Nephron progenitor cell (in vitro differentiated cells): ENCODE measurements around the gene MTG1.

Experiments
- DNase-seq: peaks from one replicate; pipeline ENCODE4 v3.0.0; 2021
- H3K27ac Mint-ChIP-seq: 2 replicates; pipeline ENCODE4 v1.8.0; 2021; ENCODE audit warnings: mild to moderate bottlenecking, moderate library complexity, mixed read lengths
- H3K27me3 Mint-ChIP-seq: 2 replicates; pipeline ENCODE4 v1.8.0; 2021; ENCODE audit warnings: mild to moderate bottlenecking, low read depth, mixed read lengths; ENCODE audit not compliant: poor library complexity
- H3K36me3 Mint-ChIP-seq: 2 replicates; pipeline ENCODE4 v1.8.0; 2021; ENCODE audit warnings: low read depth, mixed read lengths
- H3K4me1 Mint-ChIP-seq: 2 replicates; pipeline ENCODE4 v1.8.0; 2021; ENCODE audit warnings: mixed read lengths
- H3K4me3 Mint-ChIP-seq: 2 replicates; pipeline ENCODE4 v1.8.0; 2021; ENCODE audit warnings: mild to moderate bottlenecking, moderate library complexity, mixed read lengths
- H3K9me3 Mint-ChIP-seq: 2 replicates; pipeline ENCODE4 v1.8.0; 2021; ENCODE audit warnings: mild to moderate bottlenecking, moderate library complexity, mixed read lengths
- CTCF ChIP-seq: fragments of 200-600 bp; sonication (generic); IDR thresholded peaks from 2 replicates; pipeline ENCODE4 v1.5.0; 2021; ENCODE audit warnings: antibody characterized with exemption

MTG1 gene

GRCh38 chr10:133349577-133350011, 44.4 kb upstream of the MTG1 start:
- Mint-ChIP-seq H3K27me3 (peaks cover 16% of the 10 kb centered on the region), H3K9me3 (peaks cover 7% of the 10 kb centered on the region), H3K36me3 (no peaks in the 10 kb centered on the region), H3K4me1 (peaks cover 6% of the 10 kb centered on the region), H3K27ac (no peak overlapping the region), H3K4me3 (no peak overlapping the region)
- TF ChIP-seq CTCF: no peak
- DNase-seq: no peak

DNA sequence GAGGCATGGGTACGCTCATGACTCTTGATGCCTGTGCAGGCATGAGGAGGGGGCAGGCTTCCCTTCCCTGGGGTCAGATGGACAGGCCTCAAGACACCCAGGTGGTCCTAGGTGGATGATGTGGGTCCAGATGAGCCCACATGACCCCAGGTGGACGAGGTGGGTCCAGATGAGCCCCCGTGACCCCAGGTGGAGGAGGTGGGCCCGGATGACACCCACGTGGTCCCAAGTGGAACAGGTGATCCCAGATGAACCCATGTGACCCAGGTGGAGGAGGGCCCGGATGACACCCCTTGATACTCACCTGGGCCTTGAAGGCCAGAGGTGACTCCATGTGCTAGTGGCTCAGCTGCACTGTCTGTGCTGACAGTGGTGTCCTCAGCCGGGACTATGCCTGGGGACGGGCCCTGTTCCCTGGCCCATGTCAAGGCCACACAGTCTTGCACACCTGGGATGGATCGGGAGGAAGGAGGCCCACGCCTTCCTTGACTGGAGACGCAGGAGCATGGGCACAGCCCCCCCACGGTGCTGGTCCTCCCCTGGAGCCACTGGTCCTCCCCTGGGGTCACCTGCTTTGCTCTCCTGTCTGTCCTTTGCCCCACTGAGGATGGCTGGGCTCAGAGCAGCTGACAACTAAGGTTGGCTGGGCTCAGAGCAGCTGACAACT, 43.5 kb upstream of the MTG1 start:
- H3K9me3 Mint-ChIP-seq: peaks cover 2% of the 10 kb centered on the region
- TF ChIP-seq CTCF: no peak
- peaks cover 6% of the 10 kb centered on the region for H3K4me1 Mint-ChIP-seq
- peaks cover 15% of the 10 kb centered on the region for H3K27me3 Mint-ChIP-seq
- no peak for DNase-seq
- no peaks in the 10 kb centered on the region for H3K36me3 Mint-ChIP-seq
- H3K4me3 Mint-ChIP-seq: no peak overlapping the region
- no peak overlapping the region for H3K27ac Mint-ChIP-seq

GRCh38 chr10:133350950-133351329, 43.0 kb upstream of the MTG1 start:
- no peak overlapping the region for H3K4me3 Mint-ChIP-seq
- no peak overlapping the region for H3K27ac Mint-ChIP-seq
- no peak for TF ChIP-seq CTCF
- H3K36me3 Mint-ChIP-seq: no peaks in the 10 kb centered on the region
- DNase-seq: no peak
- H3K9me3 Mint-ChIP-seq: no peaks in the 10 kb centered on the region
- peaks cover 6% of the 10 kb centered on the region for H3K4me1 Mint-ChIP-seq
- H3K27me3 Mint-ChIP-seq: peaks cover 10% of the 10 kb centered on the region

DNA sequence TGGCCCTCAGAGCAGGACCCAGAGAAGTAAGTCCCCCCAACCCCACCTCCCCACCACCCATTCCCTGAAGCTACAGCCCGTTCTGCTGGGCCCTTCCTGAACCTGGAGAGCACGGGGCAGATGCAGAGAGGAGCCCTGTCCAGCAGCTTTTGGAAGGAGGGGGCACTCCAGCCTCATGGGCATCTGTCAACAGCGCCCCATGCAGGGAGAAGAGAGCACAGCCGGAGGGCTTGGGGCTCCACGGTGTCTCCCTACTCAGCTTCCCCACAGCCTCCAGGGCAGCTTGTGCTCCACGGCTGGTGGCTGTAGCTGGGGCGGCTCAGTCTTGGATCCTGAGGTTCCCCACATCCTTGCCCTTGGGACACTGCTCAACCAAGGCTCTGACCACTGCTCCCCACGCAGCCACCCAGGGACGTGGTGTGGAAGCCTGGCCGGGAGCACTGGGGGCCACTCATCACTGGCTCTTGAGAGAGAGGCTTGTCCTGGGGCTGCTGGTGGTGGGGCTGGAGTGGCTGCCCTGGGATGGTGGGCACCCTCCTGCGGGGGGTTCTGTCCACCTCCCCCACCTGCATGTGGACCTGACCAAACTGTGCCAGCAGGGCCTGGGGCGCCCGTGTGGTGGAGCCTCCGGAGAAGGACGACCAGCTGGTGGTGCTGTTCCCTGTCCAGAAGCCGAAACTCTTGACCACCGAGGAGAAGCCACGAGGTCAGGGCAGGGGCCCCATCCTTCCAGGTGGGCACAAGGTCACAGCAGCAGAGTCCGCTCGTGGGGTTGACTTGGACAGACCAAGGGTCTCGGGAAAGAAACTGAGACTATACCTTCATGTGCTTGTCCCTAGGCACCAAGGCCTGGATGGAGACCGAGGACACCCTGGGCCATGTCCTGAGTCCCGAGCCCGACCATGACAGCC, 42.3 kb upstream of the MTG1 start:
- Mint-ChIP-seq H3K4me3 (no peak overlapping the region), H3K27ac (no peak overlapping the region), H3K36me3 (no peaks in the 10 kb centered on the region), H3K4me1 (peaks cover 6% of the 10 kb centered on the region), H3K9me3 (no peaks in the 10 kb centered on the region), H3K27me3 (peaks cover 4% of the 10 kb centered on the region)
- DNase-seq: no peak
- TF ChIP-seq CTCF: no peak

DNA sequence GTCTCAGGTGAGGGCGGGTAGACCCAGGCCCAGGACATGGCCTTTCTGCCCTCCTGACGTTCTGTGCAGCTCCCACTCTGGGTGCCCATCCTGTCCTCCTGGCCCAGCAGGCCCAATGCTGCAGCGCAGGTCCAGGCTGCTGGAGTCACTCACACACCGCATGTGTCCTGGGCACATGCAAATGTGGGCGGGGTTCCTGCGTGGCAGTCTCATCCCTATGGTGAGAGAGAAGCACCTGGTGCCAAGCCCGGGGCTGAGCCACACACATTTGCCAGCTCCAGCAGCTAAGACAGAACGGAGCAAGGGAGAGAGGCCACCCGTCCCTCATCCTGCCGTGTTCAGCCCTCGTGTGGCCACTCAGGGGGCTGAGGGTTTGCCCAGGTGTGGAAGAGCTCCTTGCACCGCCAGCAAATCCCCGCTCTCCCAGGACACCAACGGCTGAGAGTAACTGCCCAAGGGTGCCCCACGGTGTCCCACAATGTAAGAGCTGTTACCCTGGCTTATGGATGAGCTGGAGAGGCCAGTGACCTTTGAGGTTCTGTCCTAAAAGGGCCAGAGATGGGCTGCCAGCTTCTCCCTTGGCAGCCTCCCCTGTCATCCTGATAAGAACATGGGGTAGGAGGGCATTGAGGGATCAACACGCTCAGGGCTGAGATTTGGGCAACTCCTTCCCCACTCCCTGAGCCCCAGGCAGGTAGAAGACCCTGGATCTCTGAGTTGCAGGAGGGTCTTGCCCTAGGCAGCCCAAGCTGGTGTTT, 40.6 kb upstream of the MTG1 start:
- H3K27me3 Mint-ChIP-seq: no peaks in the 10 kb centered on the region
- H3K4me3 Mint-ChIP-seq: no peak overlapping the region
- H3K27ac Mint-ChIP-seq: no peak overlapping the region
- peaks cover 6% of the 10 kb centered on the region for H3K4me1 Mint-ChIP-seq
- no peaks in the 10 kb centered on the region for H3K36me3 Mint-ChIP-seq
- H3K9me3 Mint-ChIP-seq: no peaks in the 10 kb centered on the region
- DNase-seq: no peak
- no peak for TF ChIP-seq CTCF
